Large intestine (tissue), 3 donors: Measurements from ENCODE around the gene PAM16. TPM values are rescaled to one million over a fixed set of nuclear protein-coding genes. Genes with fewer than 3 reads are reported as not detected.
"Not testable (repeated sequence)": the region's sequence is repeated elsewhere in the genome, so short reads cannot be mapped to it uniquely, and the experiment has no call there.

Source experiments
- DNase-seq, 2 donors: peaks; one replicate each; pipeline versions ENCODE4 v3.0.0 to v3.0.0-alpha.2; 2013
- H3K27ac ChIP-seq: one replicate; pipeline ENCODE4 v1.5.1; 2013; ENCODE audit warnings: low read length
- H3K27me3 ChIP-seq: 2 replicates; pipeline ENCODE4 v1.6.1; 2013; ENCODE audit warnings: low read length; ENCODE audit not compliant: control insufficient read depth, insufficient read depth
- H3K36me3 ChIP-seq: 2 replicates; pipeline ENCODE4 v1.6.1; 2013; ENCODE audit warnings: low read length; ENCODE audit not compliant: control insufficient read depth, insufficient read depth
- H3K4me1 ChIP-seq: one replicate; pipeline ENCODE4 v1.6.1; 2013; ENCODE audit warnings: low read length; ENCODE audit not compliant: control insufficient read depth, insufficient read depth
- H3K4me3 ChIP-seq: one replicate; pipeline ENCODE4 v1.5.1; 2013; ENCODE audit warnings: low read length
- H3K9me3 ChIP-seq: one replicate; pipeline ENCODE4 v1.6.1; 2013; ENCODE audit warnings: mild to moderate bottlenecking, low read depth, low read length, moderate library complexity; ENCODE audit not compliant: control insufficient read depth
- WGBS: methylation state at CpG from one replicate; pipeline ENCODE4 v1.1.5; 2013; ENCODE audit warnings: low lambda C conversion rate; ENCODE audit not compliant: insufficient coverage; 5-methylcytosine and 5-hydroxymethylcytosine counted together
- polyA plus RNA-seq: library from polyadenylated mRNA; unstranded; fragments of 120-200 nt; gene quantifications from one replicate; pipeline ENCODE4 v1.2.1, GENCODE V29; 2013

The PAM16 gene
- polyA plus RNA-seq, 1 donor = 37.9 TPM

GRCh38 chr16:4340443-4340842 is 10.7 kb downstream of the PAM16 start:
- no peak for DNase-seq
- H3K4me3 ChIP-seq = no peak overlapping the region
- no peaks in the 10 kb centered on the region for H3K27me3 ChIP-seq
- peaks cover 3% of the 10 kb centered on the region for H3K9me3 ChIP-seq
- H3K36me3 ChIP-seq = peaks cover 52% of the 10 kb centered on the region
- no CpG with 5 or more reads among the region's 6 CpGs for WGBS
- no peaks in the 10 kb centered on the region for H3K4me1 ChIP-seq
- no peak overlapping the region for H3K27ac ChIP-seq

GRCh38 chr16:4339909-4340308 is 11.2 kb downstream of the PAM16 start:
- Histone ChIP-seq H3K27me3 (no peaks in the 10 kb centered on the region), H3K36me3 (peaks cover 57% of the 10 kb centered on the region), H3K27ac (no peak overlapping the region), H3K9me3 (peaks cover 3% of the 10 kb centered on the region), H3K4me3 (no peak overlapping the region), H3K4me1 (no peaks in the 10 kb centered on the region)
- no peak for DNase-seq
- no CpG with 5 or more reads among the region's 14 CpGs for WGBS

GRCh38 chr16:4339455-4339854 is 11.7 kb downstream of the PAM16 start:
- no CpG with 5 or more reads among the region's 10 CpGs for WGBS
- Histone ChIP-seq H3K4me3 (no peak overlapping the region), H3K4me1 (no peaks in the 10 kb centered on the region), H3K27ac (no peak overlapping the region), H3K36me3 (peaks cover 62% of the 10 kb centered on the region), H3K27me3 (no peaks in the 10 kb centered on the region), H3K9me3 (peaks cover 2% of the 10 kb centered on the region)
- no peak for DNase-seq

GRCh38 chr16:4338712-4339299 is 12.3 kb downstream of the PAM16 start:
- Histone ChIP-seq H3K4me1 (no peaks in the 10 kb centered on the region), H3K4me3 (no peak overlapping the region), H3K27me3 (no peaks in the 10 kb centered on the region), H3K27ac (no peak overlapping the region), H3K36me3 (peaks cover 62% of the 10 kb centered on the region), H3K9me3 (no peaks in the 10 kb centered on the region)
- no peak for DNase-seq
- no CpG with 5 or more reads among the region's 10 CpGs for WGBS

GRCh38 chr16:4338125-4338582 is 13.0 kb downstream of the PAM16 start:
- DNase-seq = no peak
- H3K36me3 ChIP-seq = peaks cover 62% of the 10 kb centered on the region
- no peaks in the 10 kb centered on the region for H3K27me3 ChIP-seq
- H3K4me3 ChIP-seq = no peak overlapping the region
- no peak overlapping the region for H3K27ac ChIP-seq
- WGBS = no CpG with 5 or more reads among the region's 12 CpGs
- no peaks in the 10 kb centered on the region for H3K4me1 ChIP-seq
- no peaks in the 10 kb centered on the region for H3K9me3 ChIP-seq

GRCh38 chr16:4337540-4338088 is 13.5 kb downstream of the PAM16 start:
- Histone ChIP-seq H3K27ac (no peak overlapping the region), H3K9me3 (no peaks in the 10 kb centered on the region), H3K36me3 (peaks cover 63% of the 10 kb centered on the region), H3K4me3 (no peak overlapping the region), H3K4me1 (no peaks in the 10 kb centered on the region), H3K27me3 (no peaks in the 10 kb centered on the region)
- no CpG with 5 or more reads among the region's 12 CpGs for WGBS
- DNase-seq = no peak

GRCh38 chr16:4336701-4337539 is 14.2 kb downstream of the PAM16 start:
- DNase-seq = no peak
- Histone ChIP-seq H3K27ac (no peak overlapping the region), H3K27me3 (no peaks in the 10 kb centered on the region), H3K9me3 (no peaks in the 10 kb centered on the region), H3K36me3 (peaks cover 66% of the 10 kb centered on the region), H3K4me1 (no peaks in the 10 kb centered on the region), H3K4me3 (no peak overlapping the region)
- no CpG with 5 or more reads among the region's 41 CpGs for WGBS

GRCh38 chr16:4334724-4335495 is 16.2 kb downstream of the PAM16 start:
- no peaks in the 10 kb centered on the region for H3K9me3 ChIP-seq
- H3K36me3 ChIP-seq = peaks cover 51% of the 10 kb centered on the region
- no peak for DNase-seq
- no peaks in the 10 kb centered on the region for H3K4me1 ChIP-seq
- no peaks in the 10 kb centered on the region for H3K27me3 ChIP-seq
- H3K4me3 ChIP-seq = no peak overlapping the region
- no peak overlapping the region for H3K27ac ChIP-seq
- WGBS = no CpG with 5 or more reads among the region's 32 CpGs

- no CpG with 5 or more reads among the region's 9 CpGs for WGBS
- DNase-seq, H3K4me1 ChIP-seq, H3K9me3 ChIP-seq, H3K27ac ChIP-seq, H3K27me3 ChIP-seq, H3K4me3 ChIP-seq: not testable (repeated sequence)
- peaks cover 42% of the 10 kb centered on the region for H3K36me3 ChIP-seq
Observed at GRCh38 chr16:4333714-4334113, 17.4 kb downstream of the PAM16 start.

GRCh38 chr16:4333308-4333638 is 17.8 kb downstream of the PAM16 start:
- peaks cover 11% of the 10 kb centered on the region for H3K4me1 ChIP-seq
- no peak for DNase-seq
- no peaks in the 10 kb centered on the region for H3K27me3 ChIP-seq
- H3K9me3 ChIP-seq = no peaks in the 10 kb centered on the region
- no peak overlapping the region for H3K27ac ChIP-seq
- WGBS = no CpG with 5 or more reads among the region's 9 CpGs
- no peak overlapping the region for H3K4me3 ChIP-seq
- peaks cover 38% of the 10 kb centered on the region for H3K36me3 ChIP-seq
